GM18870 (cell line): ENCODE results near the gene ZDHHC16.

ENCODE experiments used
- ATAC-seq: cut with Tn5 transposase; IDR thresholded peaks from one replicate; pipeline ENCODE4 v1.9.1; 2021; ENCODE audit warnings: moderate library complexity; ENCODE audit not compliant: unreplicated experiment

Gene ZDHHC16

GRCh38 chr10:97506199-97506991 is 60.4 kb downstream of the ZDHHC16 start:
- no peak for ATAC-seq
